RCC 7860 (cell line): ENCODE measurements around the gene PPP1R9B.

ENCODE experiments used
- DNase-seq: peaks from one replicate; pipeline ENCODE4 v3.0.0-alpha.2; 2015; ENCODE audit warnings: low spot score
- FAIRE-seq: peaks from 2 replicates; lab custom pipeline; 2012; peaks lifted over from hg19 to GRCh38; lab: Jason Lieb, UNC

The PPP1R9B gene

DNA sequence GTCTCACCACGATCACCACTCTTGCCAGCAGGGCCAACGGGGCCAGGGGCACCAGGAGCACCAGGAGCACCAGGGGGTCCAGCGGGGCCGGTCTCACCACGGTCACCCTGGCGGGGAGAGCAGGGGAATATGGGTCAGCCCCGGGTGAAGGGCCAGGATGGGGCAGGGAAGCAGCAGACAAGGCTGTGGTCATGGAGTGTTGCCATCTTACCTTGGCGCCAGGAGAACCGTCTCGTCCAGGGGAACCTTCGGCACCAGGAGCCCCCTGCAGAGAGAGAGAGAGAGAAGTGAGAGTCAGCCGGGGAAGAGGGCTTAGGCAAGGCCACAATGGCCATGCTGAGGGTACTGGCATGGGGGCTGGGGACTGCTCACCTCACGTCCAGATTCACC is 38.0 kb upstream of the PPP1R9B start:
- DNase-seq (no peak), FAIRE-seq (no peak)

DNA sequence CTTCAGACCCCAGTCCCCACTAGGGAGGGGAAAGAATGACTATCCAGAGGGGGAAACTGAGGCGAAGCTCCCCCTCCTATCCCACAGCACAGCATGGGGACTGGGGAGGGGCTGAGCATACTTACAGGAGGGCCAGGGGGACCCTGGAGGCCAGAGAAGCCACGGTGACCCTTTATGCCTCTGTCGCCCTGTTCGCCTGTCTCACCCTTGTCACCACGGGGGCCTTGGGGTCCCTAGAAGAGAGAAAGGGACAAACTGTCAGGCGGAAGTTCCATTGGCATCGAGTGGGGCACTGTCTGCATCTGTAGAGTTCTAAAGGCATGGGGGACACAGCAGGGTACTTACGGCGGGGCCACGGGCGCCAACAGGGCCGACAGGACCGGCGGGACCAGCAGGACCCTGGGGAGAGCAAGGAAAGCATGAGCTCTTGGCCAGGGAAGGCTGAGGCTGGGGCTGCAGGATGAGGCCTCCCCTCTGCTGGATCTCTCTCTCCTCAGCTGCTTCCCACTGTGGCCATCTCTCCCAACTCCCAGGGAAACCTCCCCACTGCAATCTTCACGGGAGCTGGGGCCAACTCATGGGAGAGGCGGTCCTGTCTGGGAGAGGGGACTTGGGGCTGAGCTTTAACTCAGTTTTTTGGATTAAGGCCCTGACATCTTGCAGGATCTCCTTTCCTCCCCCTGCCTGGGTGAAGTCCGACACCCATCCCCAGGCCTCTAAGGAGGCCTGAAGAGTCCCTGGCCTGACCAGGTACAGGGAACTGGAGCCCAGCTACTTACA is 37.5 kb upstream of the PPP1R9B start:
- DNase-seq: no peak

GRCh38 chr17:50187394-50187725 is 36.9 kb upstream of the PPP1R9B start:
- DNase-seq: no peak
- no peak for FAIRE-seq

More for the DNA sequence above, 37.5 kb upstream of the PPP1R9B start:
- no peak for FAIRE-seq

GRCh38 chr17:50186661-50187393 is 36.4 kb upstream of the PPP1R9B start:
- FAIRE-seq: no peak
- DNase-seq: no peak

DNA sequence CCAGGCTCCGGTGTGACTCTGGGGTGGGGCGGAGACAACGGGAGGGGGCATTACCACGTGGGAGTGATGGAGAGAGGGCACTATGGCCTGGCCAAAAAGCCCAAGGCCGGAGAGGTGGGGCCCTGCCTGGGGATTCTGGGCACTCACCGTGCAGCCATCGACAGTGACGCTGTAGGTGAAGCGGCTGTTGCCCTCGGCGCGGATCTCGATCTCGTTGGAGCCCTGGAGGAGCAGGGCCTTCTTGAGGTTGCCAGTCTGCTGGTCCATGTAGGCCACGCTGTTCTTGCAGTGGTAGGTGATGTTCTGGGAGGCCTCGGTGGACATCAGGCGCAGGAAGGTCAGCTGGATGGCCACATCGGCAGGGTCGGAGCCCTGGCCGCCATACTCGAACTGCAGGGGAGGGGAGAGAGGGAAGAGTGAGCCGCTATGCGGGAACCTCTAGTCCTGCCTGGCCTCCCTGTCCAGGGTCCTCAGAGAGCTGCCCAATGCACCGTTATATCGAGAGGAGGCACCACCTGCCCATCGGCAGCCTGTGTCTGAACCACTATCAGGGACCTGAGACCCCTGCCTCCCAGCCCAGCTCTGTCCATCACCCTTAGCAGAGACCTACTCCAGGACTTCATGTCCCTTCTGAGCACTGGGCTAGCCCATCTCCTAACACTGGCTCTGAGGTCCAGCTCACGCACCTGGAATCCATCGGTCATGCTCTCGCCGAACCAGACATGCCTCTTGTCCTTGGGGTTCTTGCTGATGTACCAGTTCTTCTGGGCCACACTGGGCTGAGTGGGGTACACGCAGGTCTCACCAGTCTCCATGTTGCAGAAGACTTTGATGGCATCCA is 35.4 kb upstream of the PPP1R9B start:
- DNase-seq (no peak), FAIRE-seq (no peak)

DNA sequence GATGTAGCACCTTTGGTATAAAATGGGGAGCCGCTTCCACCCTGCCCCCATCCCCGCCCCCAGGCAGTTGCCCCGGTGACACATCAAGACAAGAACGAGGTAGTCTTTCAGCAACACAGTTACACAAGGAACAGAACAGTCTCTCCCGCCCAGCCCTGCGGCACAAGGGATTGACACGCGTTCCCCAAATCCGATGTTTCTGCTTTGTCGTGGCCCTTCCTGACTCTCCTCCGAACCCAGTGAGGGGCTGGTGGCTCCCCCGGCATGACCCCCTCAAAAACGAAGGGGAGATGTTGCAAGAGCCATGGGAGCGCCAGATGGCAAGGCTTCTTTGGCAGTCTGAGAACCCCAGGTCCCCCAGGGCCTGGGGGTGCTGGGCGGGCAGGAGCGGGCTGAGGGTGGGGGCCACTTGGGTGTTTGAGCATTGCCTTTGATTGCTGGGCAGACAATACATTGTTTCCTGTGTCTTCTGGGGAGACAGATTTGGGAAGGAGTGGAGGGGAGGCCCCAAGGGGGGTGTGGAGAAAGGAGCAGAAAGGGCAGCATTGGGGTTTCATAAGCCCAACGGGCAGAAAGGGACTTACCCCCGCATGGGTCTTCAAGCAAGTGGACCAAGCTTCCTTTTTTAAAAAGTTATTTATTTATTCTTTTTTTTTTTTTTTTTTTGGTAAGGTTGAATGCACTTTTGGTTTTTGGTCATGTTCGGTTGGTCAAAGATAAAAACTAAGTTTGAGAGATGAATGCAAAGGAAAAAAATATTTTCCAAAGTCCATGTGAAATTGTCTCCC is 34.3 kb upstream of the PPP1R9B start:
- no peak for FAIRE-seq
- no peak for DNase-seq

DNA sequence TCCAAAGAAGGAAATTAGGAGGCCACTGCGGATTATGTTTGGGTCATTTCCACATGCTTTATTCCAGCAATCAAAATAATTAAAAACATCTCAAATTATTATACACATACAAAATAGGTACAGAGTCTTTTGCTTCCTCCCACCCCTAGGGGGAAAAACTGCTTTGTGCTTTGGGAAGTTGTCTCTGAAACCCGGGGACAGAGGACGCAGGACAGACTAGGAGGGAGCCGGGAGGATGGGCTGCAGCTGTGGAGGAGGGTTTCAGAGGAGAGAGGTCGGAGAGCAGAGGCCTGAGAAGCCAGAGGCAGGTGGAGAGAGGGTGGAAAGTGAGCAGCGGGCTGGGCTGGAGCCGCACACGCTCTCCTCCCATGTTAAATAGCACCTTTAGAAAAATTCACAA is 33.6 kb upstream of the PPP1R9B start:
- FAIRE-seq (no peak), DNase-seq (no peak)

DNA sequence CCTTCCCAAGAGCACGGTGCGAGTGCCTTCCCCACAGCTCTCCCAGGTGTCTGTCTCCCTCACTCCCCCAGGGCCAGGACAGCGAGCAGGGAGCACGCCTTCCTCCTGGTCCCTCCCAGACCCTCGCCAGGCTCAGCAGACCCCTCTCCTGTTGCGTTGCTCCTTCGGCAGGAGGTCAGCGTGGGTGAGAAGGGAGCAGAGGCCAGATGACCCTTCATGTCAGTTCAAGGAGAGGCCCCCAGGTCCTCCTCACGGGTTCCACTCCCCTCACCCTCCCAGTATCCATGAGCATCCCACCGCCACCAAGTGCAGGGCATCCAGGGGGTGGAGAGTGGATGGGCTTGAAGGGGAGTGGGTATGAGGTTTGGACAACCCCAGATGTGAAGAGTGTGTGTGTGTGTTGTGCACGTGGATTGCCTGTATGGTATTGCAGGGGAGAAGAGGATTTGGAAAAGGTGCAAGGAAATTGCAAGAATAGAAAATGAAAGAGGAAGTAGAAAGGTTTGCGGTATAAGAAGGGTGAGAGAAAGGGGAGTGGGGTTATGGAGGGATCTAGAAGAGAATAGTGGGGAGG is 33.0 kb upstream of the PPP1R9B start:
- FAIRE-seq (no peak), DNase-seq (no peak)

DNA sequence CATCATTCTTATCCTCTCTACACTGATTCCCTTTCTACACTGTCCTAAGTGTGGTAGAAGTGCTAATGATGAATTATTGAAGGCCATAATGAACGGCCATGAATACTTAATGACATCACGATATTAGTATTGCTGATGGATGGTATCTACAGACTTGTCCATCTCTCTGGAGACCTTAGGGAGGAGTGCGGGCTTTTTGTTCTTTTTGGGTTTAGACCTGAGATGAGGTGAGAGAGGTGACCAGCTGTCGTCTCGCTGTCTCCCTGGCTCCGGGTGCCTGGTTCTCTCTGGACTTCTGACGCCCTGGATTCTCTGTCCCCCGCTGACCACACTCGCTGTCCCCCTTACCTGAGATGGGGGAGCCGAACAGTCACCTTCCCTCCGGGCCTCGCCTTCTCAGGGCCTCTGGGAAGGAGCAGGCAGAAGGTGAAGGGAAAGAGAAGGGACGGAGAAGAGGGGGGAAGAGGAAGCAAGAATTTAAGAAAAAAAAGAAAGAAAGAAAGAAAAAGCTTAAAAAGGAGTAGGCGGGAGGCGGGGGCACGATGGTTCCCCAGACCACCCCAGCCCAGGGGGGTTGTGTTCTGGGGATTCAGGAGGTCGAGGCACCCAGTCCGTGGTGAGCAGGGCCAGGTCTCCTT is 32.4 kb upstream of the PPP1R9B start:
- DNase-seq (no peak), FAIRE-seq (no peak)

DNA sequence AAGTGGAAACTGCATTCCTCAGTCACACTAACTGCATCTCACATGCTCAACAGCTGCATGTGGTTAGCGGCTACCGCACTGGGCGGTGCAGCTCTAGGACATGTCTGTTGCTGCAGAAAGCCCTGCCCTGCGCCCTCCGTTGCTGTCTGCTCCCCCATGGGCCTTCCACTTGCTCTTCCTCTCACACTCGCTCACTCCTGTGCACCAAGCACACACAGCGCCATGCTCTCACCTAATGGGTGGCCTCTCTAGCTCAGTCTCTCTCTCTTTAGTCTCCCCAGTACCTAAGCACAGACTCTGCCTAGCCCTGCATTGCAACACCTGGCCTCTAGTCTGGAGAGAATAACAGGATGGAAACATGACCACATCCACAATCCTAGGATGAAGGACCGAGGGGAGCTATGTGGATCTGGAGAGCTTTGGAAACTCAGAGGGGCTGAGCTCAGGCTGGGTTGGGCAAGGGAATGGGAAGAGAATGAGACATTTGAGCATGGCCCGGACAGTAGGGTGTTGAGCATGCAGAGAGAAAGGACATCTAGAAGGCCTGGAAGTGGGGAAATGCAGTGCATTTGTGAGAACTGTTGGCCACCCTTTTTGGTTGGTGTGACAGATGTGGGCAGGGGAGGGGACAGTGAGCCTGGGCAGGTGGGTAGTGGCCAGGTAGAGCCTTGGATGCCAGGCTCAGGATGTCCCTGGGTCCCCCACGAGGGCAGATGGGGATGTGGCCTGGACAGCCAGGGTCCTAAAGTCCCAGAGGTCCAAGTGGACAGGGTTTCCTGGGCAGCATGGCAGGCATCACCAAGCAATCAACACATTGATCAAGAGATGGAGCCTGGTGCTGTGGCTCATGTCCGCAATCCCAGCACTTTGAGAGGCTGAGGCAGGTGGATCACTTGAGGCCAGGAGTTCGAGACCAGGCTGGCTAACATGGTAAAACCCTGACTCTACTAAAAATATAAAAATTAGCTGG is 31.4 kb upstream of the PPP1R9B start:
- FAIRE-seq (no peak), DNase-seq (no peak)

GRCh38 chr17:50181144-50181543 is 30.7 kb upstream of the PPP1R9B start:
- DNase-seq (no peak), FAIRE-seq (no peak)

DNA sequence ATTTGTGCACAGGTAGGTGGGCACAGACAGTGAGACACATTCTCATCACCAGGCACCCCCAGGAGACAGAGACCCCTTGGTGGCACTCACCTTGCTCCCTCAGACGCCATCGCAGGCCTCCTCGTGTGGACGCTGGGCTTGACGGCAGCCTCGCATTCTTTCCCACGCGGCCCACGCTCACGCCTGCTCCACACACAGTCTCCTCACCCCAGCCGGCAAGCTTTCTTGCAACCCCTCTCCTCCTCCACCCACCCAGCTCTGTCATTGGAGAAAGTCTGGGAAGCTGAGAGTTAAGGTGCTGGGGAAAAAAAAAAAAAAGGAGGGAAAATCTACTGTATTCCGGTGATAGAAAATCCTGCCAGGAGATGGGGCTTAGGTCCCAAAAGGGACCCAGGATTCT is 30.1 kb upstream of the PPP1R9B start:
- DNase-seq: no peak
- no peak for FAIRE-seq

DNA sequence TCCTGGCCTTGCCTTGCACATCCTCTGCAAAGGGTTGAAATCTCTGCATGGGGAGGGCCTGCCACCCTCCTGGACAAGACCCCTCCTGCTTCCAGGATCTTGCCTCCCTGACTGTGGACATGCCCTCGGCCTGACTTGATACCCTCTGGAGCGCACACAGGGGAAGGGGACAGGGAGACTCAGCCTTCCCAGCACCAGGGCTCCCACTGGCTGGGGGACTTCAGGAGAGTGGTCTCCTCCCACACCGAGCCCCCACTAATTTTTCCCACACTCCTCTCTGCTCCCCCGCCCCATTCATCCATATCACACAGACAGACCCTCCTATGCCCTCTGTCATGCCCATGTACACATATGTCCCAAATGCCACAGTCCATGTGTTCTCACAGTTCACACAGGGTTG is 29.6 kb upstream of the PPP1R9B start:
- DNase-seq (no peak), FAIRE-seq (no peak)

GRCh38 chr17:50177983-50178834 is 27.7 kb upstream of the PPP1R9B start:
- DNase-seq (peak; percentile 99), FAIRE-seq (peak; percentile 91)

- DNase-seq (no peak), FAIRE-seq (no peak)
Observed at GRCh38 chr17:50177476-50177875, 27.0 kb upstream of the PPP1R9B start.

DNA sequence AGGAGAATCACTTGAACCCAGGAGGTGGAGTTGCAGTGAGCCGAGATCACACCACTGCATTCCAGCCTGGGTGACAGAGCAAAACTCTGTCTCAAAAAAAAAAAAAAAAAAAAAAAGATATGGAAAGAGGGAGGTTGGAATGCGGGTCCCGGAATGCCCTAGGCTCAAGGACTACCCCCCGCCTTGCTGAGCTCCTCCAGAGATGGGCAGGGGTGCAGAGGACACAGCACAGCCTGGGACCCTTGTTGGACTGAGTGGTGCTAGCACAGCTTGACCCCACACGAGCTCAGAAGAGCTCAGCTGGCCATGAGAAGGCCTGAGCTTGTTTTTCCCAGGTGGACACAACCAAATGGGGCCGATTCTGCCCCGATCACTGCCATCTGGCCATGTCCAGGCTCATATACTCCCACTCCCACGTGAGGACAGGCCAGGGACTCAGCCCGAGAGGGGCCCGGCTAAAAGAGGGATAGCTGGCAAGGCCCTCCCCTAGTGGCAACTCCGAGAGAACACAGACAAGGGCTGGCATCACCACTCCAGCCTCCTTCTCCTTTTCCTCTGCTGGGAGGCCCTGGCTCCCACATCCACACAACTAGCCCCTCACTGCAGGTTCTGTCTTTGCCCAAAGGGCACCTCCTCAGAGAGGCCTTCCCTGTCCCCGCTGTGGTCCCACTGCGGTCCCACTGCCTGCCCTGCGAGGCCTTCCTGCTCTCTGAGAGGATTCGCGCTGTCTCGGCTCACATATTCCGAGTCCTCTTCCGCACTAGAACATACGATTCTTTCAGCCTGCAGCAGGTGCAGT is 26.3 kb upstream of the PPP1R9B start:
- no peak for DNase-seq
- no peak for FAIRE-seq
